Measurements from ENCODE around the gene OR4F15. TPM values are rescaled to one million over a fixed set of nuclear protein-coding genes. Genes with fewer than 3 reads are reported as not detected.
"Not testable (repeated sequence)": the region's sequence is repeated elsewhere in the genome, so short reads cannot be mapped to it uniquely, and the experiment has no call there.

OR4F15 gene
- total RNA-seq, 2 experiments from 2014 or later, result not detected

DNA sequence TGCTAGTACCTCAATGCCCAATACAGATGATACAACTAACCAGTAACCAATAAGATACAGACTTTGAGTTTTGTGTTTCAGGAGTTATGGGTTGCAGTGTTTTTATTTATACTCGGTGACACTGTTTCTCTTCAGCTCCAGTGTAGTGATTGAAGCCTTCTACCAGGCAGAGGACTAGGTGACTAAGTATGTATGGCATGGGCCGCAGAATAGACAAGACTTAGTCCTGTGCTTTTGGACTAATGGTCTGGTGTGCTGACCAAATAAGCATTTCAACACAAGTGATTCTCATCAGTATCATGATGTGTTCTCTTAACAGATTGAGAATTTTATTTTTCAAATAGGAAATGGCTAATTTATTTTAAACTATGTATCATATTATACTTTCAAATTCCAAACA, 24.0 kb upstream of the OR4F15 start:
- H3K9me3 Mint-ChIP-seq; DNase-seq; H3K27me3 Mint-ChIP-seq; H3K4me3 Mint-ChIP-seq; ATAC-seq (ENCODE audit: low read depth); H3K36me3 Mint-ChIP-seq; H3K27ac Mint-ChIP-seq; POLR2A ChIA-PET; H3K4me1 Mint-ChIP-seq: not testable (repeated sequence)

- H3K4me3 Mint-ChIP-seq; H3K36me3 Mint-ChIP-seq; POLR2A ChIA-PET; H3K27me3 Mint-ChIP-seq; ATAC-seq (ENCODE audit: low read depth); H3K4me1 Mint-ChIP-seq; DNase-seq; H3K27ac Mint-ChIP-seq; H3K9me3 Mint-ChIP-seq: not testable (repeated sequence)
These were observed 23.3 kb upstream of the OR4F15 start for GRCh38 chr15:101788503-101789269.

GRCh38 chr15:101790748-101791147, 21.3 kb upstream of the OR4F15 start:
- H3K36me3 Mint-ChIP-seq; H3K9me3 Mint-ChIP-seq; H3K4me3 Mint-ChIP-seq; ATAC-seq (ENCODE audit: low read depth); H3K27ac Mint-ChIP-seq; H3K27me3 Mint-ChIP-seq; DNase-seq; H3K4me1 Mint-ChIP-seq; POLR2A ChIA-PET: not testable (repeated sequence)

DNA sequence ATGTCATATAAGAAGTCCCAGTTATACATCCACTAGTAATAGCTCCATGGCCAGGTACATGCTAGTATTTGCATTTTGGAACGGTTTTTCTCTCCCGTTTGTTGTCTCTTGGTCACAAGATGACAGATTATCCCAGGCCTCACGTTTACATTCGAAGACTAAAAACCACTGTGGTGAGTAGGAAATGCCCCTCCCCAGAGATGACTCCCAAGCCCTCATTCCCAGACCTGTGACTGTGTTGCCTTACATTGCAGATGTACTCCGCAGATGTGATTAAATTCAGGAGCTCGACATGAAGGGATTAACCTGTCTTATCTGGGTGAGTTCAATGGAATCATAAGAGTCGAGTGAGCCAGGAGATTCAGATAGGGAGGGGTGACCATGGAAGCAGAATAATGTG, 18.0 kb upstream of the OR4F15 start:
- H3K27ac Mint-ChIP-seq; H3K36me3 Mint-ChIP-seq; ATAC-seq (ENCODE audit: low read depth); H3K4me1 Mint-ChIP-seq; DNase-seq; H3K4me3 Mint-ChIP-seq; H3K9me3 Mint-ChIP-seq; H3K27me3 Mint-ChIP-seq; POLR2A ChIA-PET: not testable (repeated sequence)

- peaks cover 6% of the 10 kb centered on the region for H3K27me3 Mint-ChIP-seq
- H3K36me3 Mint-ChIP-seq, result no peaks in the 10 kb centered on the region
- no peaks in the 10 kb centered on the region for H3K4me1 Mint-ChIP-seq
- DNase-seq (no peak), ATAC-seq (ENCODE audit: low read depth) (no peak)
- POLR2A ChIA-PET, result no interaction called here
- H3K9me3 Mint-ChIP-seq, result no peaks in the 10 kb centered on the region
- H3K27ac Mint-ChIP-seq, result no peak overlapping the region
- no peak overlapping the region for H3K4me3 Mint-ChIP-seq
These were observed 16.5 kb upstream of the OR4F15 start for GRCh38 chr15:101795455-101795854.

DNA sequence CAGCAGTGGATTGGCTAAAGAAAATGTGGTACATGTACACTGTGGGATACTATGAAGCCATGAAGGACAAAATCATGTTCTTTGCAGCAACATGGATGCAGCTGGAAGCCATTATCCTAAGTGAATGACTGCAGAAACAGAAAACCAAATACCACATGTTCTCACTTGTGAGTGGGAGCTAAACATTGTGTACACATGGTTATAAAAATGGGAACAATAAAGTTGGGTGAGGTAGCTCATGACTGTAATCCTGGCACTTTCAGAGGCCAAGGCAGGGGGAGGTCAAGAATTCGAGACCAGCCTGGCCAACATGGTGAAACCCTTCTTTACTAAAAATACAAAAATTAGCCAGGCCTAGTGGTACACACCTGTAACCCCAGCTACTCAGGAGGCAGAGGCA, 12.3 kb upstream of the OR4F15 start:
- POLR2A ChIA-PET, result no interaction called here
- no peak for DNase-seq
- H3K9me3 Mint-ChIP-seq, result no peaks in the 10 kb centered on the region
- peaks cover 9% of the 10 kb centered on the region for H3K27me3 Mint-ChIP-seq
- H3K4me1 Mint-ChIP-seq, result no peaks in the 10 kb centered on the region
- no peak for ATAC-seq (ENCODE audit: low read depth)
- no peak overlapping the region for H3K27ac Mint-ChIP-seq
- H3K36me3 Mint-ChIP-seq, result no peaks in the 10 kb centered on the region
- no peak overlapping the region for H3K4me3 Mint-ChIP-seq

DNA sequence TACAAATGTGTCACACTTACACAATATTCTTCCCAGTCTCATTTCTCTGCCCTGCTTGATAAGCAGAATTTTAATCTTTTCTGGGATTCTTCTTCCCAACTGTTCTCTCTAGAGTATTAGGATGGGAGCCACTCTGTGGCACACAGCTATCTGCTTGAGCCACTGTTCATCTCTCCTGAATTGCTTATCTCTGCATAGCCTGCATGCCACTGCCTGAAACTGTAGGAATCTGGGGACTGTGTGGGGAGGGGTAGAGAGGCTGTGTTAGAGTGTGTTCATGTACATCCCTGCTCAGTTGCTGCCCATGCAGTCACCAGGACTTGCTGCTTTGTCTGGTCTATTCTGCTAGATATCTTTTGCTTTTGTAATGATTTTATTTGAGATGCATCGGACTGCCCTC, 11.0 kb upstream of the OR4F15 start:
- no peak overlapping the region for H3K4me3 Mint-ChIP-seq
- no peaks in the 10 kb centered on the region for H3K36me3 Mint-ChIP-seq
- no peaks in the 10 kb centered on the region for H3K9me3 Mint-ChIP-seq
- DNase-seq (no peak), ATAC-seq (ENCODE audit: low read depth) (no peak)
- POLR2A ChIA-PET, result no interaction called here
- no peak overlapping the region for H3K27ac Mint-ChIP-seq
- peaks cover 13% of the 10 kb centered on the region for H3K27me3 Mint-ChIP-seq
- H3K4me1 Mint-ChIP-seq, result no peaks in the 10 kb centered on the region

GRCh38 chr15:101803209-101803608, 8.8 kb upstream of the OR4F15 start, which contains the start of gene OR4F6:
OR4F6 (plus strand) TSS chr15:101803509; CDS start chr15:101805720, 2,211 bp downstream.
- POLR2A ChIA-PET, result no interaction called here
- DNase-seq (no peak), ATAC-seq (ENCODE audit: low read depth) (no peak)
- Mint-ChIP-seq H3K9me3 (no peaks in the 10 kb centered on the region), H3K36me3 (no peaks in the 10 kb centered on the region), H3K4me1 (no peaks in the 10 kb centered on the region), H3K27me3 (peaks cover 17% of the 10 kb centered on the region), H3K4me3 (no peak within 1 kb of the TSS), H3K27ac (no peak within 1 kb of the TSS)

- no peak overlapping the region for H3K27ac Mint-ChIP-seq
- H3K9me3 Mint-ChIP-seq, result no peaks in the 10 kb centered on the region
- POLR2A ChIA-PET, result no interaction called here
- no peak overlapping the region for H3K4me3 Mint-ChIP-seq
- H3K36me3 Mint-ChIP-seq, result no peaks in the 10 kb centered on the region
- ATAC-seq (ENCODE audit: low read depth) (no peak), DNase-seq (no peak)
- H3K4me1 Mint-ChIP-seq, result no peaks in the 10 kb centered on the region
- peaks cover 17% of the 10 kb centered on the region for H3K27me3 Mint-ChIP-seq
These were observed 8.3 kb upstream of the OR4F15 start for GRCh38 chr15:101803676-101804075.

- no peak overlapping the region for H3K4me3 Mint-ChIP-seq
- ATAC-seq (ENCODE audit: low read depth) (no peak), DNase-seq (no peak)
- POLR2A ChIA-PET, result no interaction called here
- no peaks in the 10 kb centered on the region for H3K9me3 Mint-ChIP-seq
- H3K27ac Mint-ChIP-seq, result no peak overlapping the region
- H3K36me3 Mint-ChIP-seq, result no peaks in the 10 kb centered on the region
- no peaks in the 10 kb centered on the region for H3K4me1 Mint-ChIP-seq
- peaks cover 17% of the 10 kb centered on the region for H3K27me3 Mint-ChIP-seq
These were observed 7.6 kb upstream of the OR4F15 start for GRCh38 chr15:101804375-101804774.

- Mint-ChIP-seq H3K4me3 (no peak overlapping the region), H3K9me3 (no peaks in the 10 kb centered on the region), H3K4me1 (no peaks in the 10 kb centered on the region), H3K27me3 (peaks cover 20% of the 10 kb centered on the region), H3K36me3 (no peaks in the 10 kb centered on the region), H3K27ac (no peak overlapping the region)
- DNase-seq (no peak), ATAC-seq (ENCODE audit: low read depth) (no peak)
- POLR2A ChIA-PET, result no interaction called here
These were observed 7.1 kb upstream of the OR4F15 start for GRCh38 chr15:101804941-101805340.

DNA sequence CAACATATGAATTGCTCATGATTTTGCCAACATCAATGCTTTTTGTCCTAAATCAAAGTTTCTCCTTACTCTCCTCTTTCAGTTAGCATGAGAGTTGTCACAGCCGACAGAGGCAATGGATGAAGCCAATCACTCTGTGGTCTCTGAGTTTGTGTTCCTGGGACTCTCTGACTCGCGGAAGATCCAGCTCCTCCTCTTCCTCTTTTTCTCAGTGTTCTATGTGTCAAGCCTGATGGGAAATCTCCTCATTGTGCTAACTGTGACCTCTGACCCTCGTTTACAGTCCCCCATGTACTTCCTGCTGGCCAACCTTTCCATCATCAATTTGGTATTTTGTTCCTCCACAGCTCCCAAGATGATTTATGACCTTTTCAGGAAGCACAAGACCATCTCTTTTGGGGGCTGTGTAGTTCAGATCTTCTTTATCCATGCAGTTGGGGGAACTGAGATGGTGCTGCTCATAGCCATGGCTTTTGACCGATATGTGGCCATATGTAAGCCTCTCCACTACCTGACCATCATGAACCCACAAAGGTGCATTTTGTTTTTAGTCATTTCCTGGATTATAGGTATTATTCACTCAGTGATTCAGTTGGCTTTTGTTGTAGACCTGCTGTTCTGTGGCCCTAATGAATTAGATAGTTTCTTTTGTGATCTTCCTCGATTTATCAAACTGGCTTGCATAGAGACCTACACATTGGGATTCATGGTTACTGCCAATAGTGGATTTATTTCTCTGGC, 6.2 kb upstream of the OR4F15 start:
- Mint-ChIP-seq H3K36me3 (no peaks in the 10 kb centered on the region), H3K4me1 (no peaks in the 10 kb centered on the region), H3K4me3 (no peak overlapping the region), H3K27ac (no peak overlapping the region), H3K9me3 (no peaks in the 10 kb centered on the region), H3K27me3 (peaks cover 20% of the 10 kb centered on the region)
- DNase-seq (no peak), ATAC-seq (ENCODE audit: low read depth) (no peak)
- POLR2A ChIA-PET, result no interaction called here

GRCh38 chr15:101807345-101807945, 4.6 kb upstream of the OR4F15 start:
- POLR2A ChIA-PET, result no interaction called here
- Mint-ChIP-seq H3K27me3 (peaks cover 28% of the 10 kb centered on the region), H3K27ac (no peak overlapping the region), H3K4me1 (no peaks in the 10 kb centered on the region), H3K9me3 (no peaks in the 10 kb centered on the region), H3K36me3 (no peaks in the 10 kb centered on the region), H3K4me3 (no peak overlapping the region)
- DNase-seq (no peak), ATAC-seq (ENCODE audit: low read depth) (no peak)

GRCh38 chr15:101808201-101808600, 3.8 kb upstream of the OR4F15 start:
- no peak for DNase-seq
- Mint-ChIP-seq H3K27ac (no peak overlapping the region), H3K27me3 (peaks cover 35% of the 10 kb centered on the region), H3K36me3 (no peaks in the 10 kb centered on the region), H3K9me3 (no peaks in the 10 kb centered on the region), H3K4me1 (no peaks in the 10 kb centered on the region), H3K4me3 (no peak overlapping the region)
- POLR2A ChIA-PET, result no interaction called here
- ATAC-seq (ENCODE audit: low read depth), result no peak
